Esophagus muscularis mucosa (tissue), 4 donors: ENCODE measurements around the gene USP47. TPM values are rescaled to one million over a fixed set of nuclear protein-coding genes. Genes with fewer than 3 reads are reported as not detected.

ENCODE experiments used
- DNase-seq: peaks from one replicate; pipeline ENCODE4 v3.0.0-alpha.2; 2017; ENCODE audit errors: extremely low spot score
- H3K27ac ChIP-seq, 4 donors: fragments of 200-600 bp; sonication (generic); replicated peaks in 1 of 4; 1 replicate in 3 of 4; 2 replicates in 1 of 4; pipeline ENCODE4 v1.5.1; 2016 to 2019; ENCODE audit warnings: mild to moderate bottlenecking in 1 of 4
- H3K27me3 ChIP-seq, 4 donors: fragments of 200-600 bp; sonication (generic); one replicate each; pipeline versions ENCODE4 v1.5.1 to v1.6.0; 2016 to 2019
- H3K36me3 ChIP-seq, 4 donors: fragments of 200-600 bp; sonication (generic); one replicate each; pipeline ENCODE4 v1.5.1; 2016 to 2019
- H3K4me1 ChIP-seq, 4 donors: fragments of 200-600 bp; sonication (generic); one replicate each; pipeline ENCODE4 v1.5.1; 2016 to 2019
- H3K4me3 ChIP-seq, 4 donors: fragments of 200-600 bp; sonication (generic); 1 replicate in 2 of 4; 2 replicates in 2 of 4; pipeline ENCODE4 v1.5.1; 2016 to 2019; ENCODE audit warnings: mild to moderate bottlenecking in 4 of 4, moderate library complexity in 1 of 4
- H3K9me3 ChIP-seq, 4 donors: fragments of 200-600 bp; sonication (generic); 1 replicate in 3 of 4; 2 replicates in 1 of 4; pipeline ENCODE4 v1.5.1; 2016 to 2019
- EP300 ChIP-seq: sonication (generic); formaldehyde crosslinking; IDR thresholded peaks from one replicate; pipeline ENCODE4 v1.6.1; 2017; ENCODE audit warnings: antibody characterized with exemption
- POLR2A ChIP-seq: fragments of 450-650 bp; IDR thresholded peaks from one replicate; pipeline ENCODE4 v1.6.1; 2017; ENCODE audit warnings: antibody characterized with exemption, moderate library complexity, mild to moderate bottlenecking, low read depth
- POLR2AphosphoS5 ChIP-seq, 2 donors: sonication (generic); formaldehyde crosslinking; IDR thresholded peaks; one replicate each; pipeline ENCODE4 v1.6.1; 2017; ENCODE audit warnings: antibody characterized with exemption in 2 of 2
- WGBS: methylation state at CpG from one replicate; pipeline ENCODE4 v1.1.5; 2018; 5-methylcytosine and 5-hydroxymethylcytosine counted together
- intact Hi-C: fragments of 100-400 bp; cut with DNase I; formaldehyde crosslinking; loops from one replicate; pipeline ENCODE4 v1.15.1; 2023
- total RNA-seq, 4 donors: library from RNA; depleted of rRNA; stranded (reverse); fragments of >200 nt; gene quantifications; one replicate each; pipeline versions ENCODE4 v1.1.0 to v1.2.1, GENCODE V29; 2016
- TF ChIP-seq, protein P1 (sequence below), 3 experiments: fragments of 200-600 bp in 2 of 3; fragments of 450-650 bp in 1 of 3; sonication (generic) in 2 of 3; IDR thresholded peaks; one replicate each; pipeline ENCODE4 v1.5.1; 2017 to 2019; ENCODE audit warnings: antibody characterized with exemption in 3 of 3, mild to moderate bottlenecking in 2 of 3, moderate library complexity in 1 of 3

USP47 gene
- total RNA-seq, 4 donors from 2014 or later: 86.2 to 112 (median 96.5) TPM

DNA sequence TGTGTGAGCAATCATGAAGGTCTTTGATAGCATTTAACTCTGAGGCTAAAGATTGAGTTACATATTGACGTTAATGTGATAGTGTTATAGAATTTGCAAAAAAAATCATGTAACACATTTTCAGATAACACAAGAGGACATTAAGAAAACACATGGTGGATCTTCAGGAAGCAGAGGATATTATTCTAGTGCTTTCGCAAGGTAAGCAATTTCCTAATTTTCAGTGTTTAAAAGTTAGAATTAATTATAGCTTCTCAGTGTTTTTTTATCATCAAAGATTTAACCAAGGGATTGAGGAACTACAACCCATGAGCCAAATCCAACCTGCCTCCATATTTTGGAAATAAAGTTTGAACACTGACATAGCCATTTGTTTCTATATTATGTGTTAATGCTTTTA, 88.1 kb downstream of the USP47 start:
- H3K9me3 ChIP-seq: no peaks in the 10 kb centered on the region
- 81% methylated on average over 2 of the region's 2 CpGs for WGBS
- no peak for DNase-seq
- H3K4me1 ChIP-seq: peaks cover 0 to 9% (median 6%) of the 10 kb centered on the region in 4 donors
- no peak overlapping the region for H3K4me3 ChIP-seq
- intact Hi-C loops: loop anchor here (2.0 to 10.0 kb wide), 2 partner anchors 115 to 345 kb away; no protein-coding TSS in a partner anchor
- no peak overlapping the region for H3K27ac ChIP-seq
- no peaks in the 10 kb centered on the region for H3K27me3 ChIP-seq
- TF ChIP-seq POLR2AphosphoS5 (IDR thresholded peaks at IDR 0.05) (no peak), POLR2A (no peak), EP300 (no peak)
- TF ChIP-seq, protein P1, sequence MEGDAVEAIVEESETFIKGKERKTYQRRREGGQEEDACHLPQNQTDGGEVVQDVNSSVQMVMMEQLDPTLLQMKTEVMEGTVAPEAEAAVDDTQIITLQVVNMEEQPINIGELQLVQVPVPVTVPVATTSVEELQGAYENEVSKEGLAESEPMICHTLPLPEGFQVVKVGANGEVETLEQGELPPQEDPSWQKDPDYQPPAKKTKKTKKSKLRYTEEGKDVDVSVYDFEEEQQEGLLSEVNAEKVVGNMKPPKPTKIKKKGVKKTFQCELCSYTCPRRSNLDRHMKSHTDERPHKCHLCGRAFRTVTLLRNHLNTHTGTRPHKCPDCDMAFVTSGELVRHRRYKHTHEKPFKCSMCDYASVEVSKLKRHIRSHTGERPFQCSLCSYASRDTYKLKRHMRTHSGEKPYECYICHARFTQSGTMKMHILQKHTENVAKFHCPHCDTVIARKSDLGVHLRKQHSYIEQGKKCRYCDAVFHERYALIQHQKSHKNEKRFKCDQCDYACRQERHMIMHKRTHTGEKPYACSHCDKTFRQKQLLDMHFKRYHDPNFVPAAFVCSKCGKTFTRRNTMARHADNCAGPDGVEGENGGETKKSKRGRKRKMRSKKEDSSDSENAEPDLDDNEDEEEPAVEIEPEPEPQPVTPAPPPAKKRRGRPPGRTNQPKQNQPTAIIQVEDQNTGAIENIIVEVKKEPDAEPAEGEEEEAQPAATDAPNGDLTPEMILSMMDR (IDR thresholded peaks at IDR 0.05): no peak
- H3K36me3 ChIP-seq: peaks cover 0 to 77% (median 39%) of the 10 kb centered on the region in 4 donors

DNA sequence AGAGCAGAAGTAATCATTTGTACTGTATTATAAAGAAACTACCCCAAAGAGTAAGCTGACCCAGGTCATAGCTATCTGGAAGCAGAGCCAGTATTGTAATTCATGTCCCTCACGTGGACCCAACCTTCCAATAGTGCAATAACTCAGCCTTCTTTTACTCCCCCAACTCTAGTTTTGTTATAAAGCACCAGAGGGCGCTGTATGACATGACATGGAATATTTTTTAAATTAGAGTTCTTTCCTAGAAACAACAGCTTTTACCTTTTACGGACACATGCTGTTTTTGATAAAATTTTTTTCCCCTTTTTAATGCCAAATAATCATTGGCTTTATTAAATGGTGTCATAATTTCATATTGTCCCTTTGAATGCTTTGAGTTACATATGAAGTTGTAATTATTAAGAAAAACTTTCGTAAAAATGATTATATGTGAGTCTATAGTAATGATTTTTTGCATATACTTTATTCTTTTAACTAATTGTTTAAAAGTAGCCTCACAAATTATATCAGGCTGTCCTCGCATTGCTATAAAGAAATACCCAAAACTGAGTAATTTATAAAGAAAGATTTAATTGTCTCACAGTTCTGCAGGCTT, 89.8 kb downstream of the USP47 start:
- Histone ChIP-seq H3K36me3 (peaks cover 0 to 79% (median 39%) of the 10 kb centered on the region in 4 donors), H3K9me3 (no peaks in the 10 kb centered on the region), H3K4me3 (no peak overlapping the region), H3K27ac (peak overlapping the region in 1 of 4 donors; percentile 22), H3K27me3 (no peaks in the 10 kb centered on the region), H3K4me1 (peaks cover 0 to 9% (median 6%) of the 10 kb centered on the region in 4 donors)
- no peak for TF ChIP-seq EP300
- peak in 1 of 2 donors; percentile 14 for TF ChIP-seq POLR2AphosphoS5 (IDR thresholded peaks at IDR 0.05)
- TF ChIP-seq, protein P1 (IDR thresholded peaks at IDR 0.05): peak; percentile 68 to 80 (median 69)
- intact Hi-C loops: loop anchor here (2.0 kb wide), 1 partner anchor 113 kb away; no protein-coding TSS in a partner anchor
- 61% methylated on average over 5 of the region's 5 CpGs for WGBS
- no peak for DNase-seq

DNA sequence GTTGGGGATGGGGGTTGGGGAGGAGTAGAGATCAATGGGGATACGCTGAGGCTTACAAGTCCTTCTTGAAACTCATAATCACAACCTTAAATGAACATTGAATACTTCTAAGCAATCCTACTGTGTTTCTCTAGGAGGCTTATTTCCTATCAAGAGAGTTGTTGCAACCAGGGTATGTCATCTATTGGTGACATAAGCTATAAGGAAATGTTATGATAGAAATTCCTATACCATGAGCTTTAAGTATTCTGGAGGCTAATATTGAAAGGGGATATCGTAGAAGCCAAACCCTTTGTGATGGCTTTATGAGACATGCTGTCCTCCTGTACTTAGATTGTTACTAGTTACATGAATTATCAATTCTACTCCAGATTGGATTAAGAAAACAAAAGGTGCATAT, 93.8 kb downstream of the USP47 start:
- no peak for DNase-seq
- Histone ChIP-seq H3K36me3 (peaks cover 5 to 75% (median 52%) of the 10 kb centered on the region in 4 donors), H3K4me1 (peaks cover 0 to 9% (median 6%) of the 10 kb centered on the region in 4 donors), H3K4me3 (no peak overlapping the region), H3K9me3 (no peaks in the 10 kb centered on the region), H3K27ac (no peak overlapping the region), H3K27me3 (no peaks in the 10 kb centered on the region)
- WGBS: 98% methylated on average over 2 of the region's 2 CpGs
- TF ChIP-seq EP300 (no peak), POLR2A (no peak), POLR2AphosphoS5 (IDR thresholded peaks at IDR 0.05) (no peak)
- TF ChIP-seq, protein P1 (IDR thresholded peaks at IDR 0.05): no peak
- intact Hi-C loops: no loop called here

DNA sequence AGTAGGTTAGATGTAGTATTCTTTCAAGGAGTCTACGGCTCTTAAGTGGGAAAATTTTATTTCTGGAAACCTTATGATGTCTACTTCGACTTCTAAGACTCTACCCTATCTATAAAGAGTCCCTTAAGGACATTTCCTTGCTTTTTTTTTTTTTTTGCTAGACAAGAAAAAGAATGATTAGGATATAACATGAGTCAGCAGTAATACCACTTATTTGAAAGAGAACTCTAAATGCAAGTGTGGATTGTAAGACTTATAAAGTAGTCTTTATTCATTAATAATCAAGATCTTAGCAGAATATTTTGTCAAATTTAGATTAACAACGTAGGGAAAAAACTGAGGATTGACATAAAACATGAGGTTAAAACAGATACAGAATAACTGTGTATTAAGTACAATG, 95.7 kb downstream of the USP47 start:
- Histone ChIP-seq H3K4me3 (no peak overlapping the region), H3K9me3 (no peaks in the 10 kb centered on the region), H3K27ac (no peak overlapping the region), H3K27me3 (no peaks in the 10 kb centered on the region), H3K36me3 (peaks cover 5 to 81% (median 61%) of the 10 kb centered on the region in 4 donors), H3K4me1 (peaks cover 0 to 5% (median 0%) of the 10 kb centered on the region in 4 donors)
- no peak for DNase-seq
- TF ChIP-seq POLR2A (no peak), EP300 (no peak), POLR2AphosphoS5 (IDR thresholded peaks at IDR 0.05) (no peak)
- TF ChIP-seq, protein P1 (IDR thresholded peaks at IDR 0.05): no peak
- WGBS: 85% methylated on average over 3 of the region's 3 CpGs
- intact Hi-C loops: no loop called here
